ENCODE results near the gene MYL3. TPM values are rescaled to one million over a fixed set of nuclear protein-coding genes. Genes with fewer than 3 reads are reported as not detected.

MYL3 gene
- polyA plus RNA-seq, 1 donor: 6.7 TPM

DNA sequence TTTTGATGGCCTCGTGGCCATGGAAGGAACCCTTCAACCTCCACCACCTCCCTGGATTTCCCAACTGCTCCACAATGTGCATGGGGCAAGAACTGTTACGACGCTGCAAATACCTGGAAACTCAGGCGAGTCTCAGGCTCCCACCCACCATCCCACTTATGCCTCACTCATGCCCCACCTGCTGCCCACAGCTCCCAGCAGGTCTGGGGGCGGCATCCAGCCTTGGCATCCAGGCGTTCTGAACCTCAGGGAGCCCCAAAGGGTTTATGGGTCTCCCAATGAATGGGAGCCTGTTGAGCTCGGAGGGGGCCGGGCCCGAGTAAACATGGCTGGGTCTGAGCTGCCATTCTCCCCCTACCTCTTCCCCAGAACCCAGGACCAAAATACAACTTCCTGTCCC, 12.3 kb upstream of the MYL3 start:
- no peak for DNase-seq
- Histone ChIP-seq H3K9me3 (ENCODE audit: control insufficient read depth, low read depth, low read length) (no peaks in the 10 kb centered on the region), H3K4me3 (ENCODE audit: low read length) (no peak overlapping the region), H3K27ac (ENCODE audit: low read length) (peak overlapping the region; percentile 100), H3K27me3 (ENCODE audit: control insufficient read depth, insufficient read depth, low read length) (no peaks in the 10 kb centered on the region), H3K4me1 (ENCODE audit: control insufficient read depth, insufficient read depth, low read length) (peaks cover 66% of the 10 kb centered on the region), H3K36me3 (ENCODE audit: control insufficient read depth, insufficient read depth, low read length) (no peaks in the 10 kb centered on the region)
- no CpG with 5 or more reads among the region's 9 CpGs for WGBS (ENCODE audit: insufficient coverage, low lambda C conversion rate)

- no peak for DNase-seq
- Histone ChIP-seq H3K9me3 (ENCODE audit: control insufficient read depth, low read depth, low read length) (no peaks in the 10 kb centered on the region), H3K4me1 (ENCODE audit: control insufficient read depth, insufficient read depth, low read length) (peaks cover 58% of the 10 kb centered on the region), H3K27me3 (ENCODE audit: control insufficient read depth, insufficient read depth, low read length) (no peaks in the 10 kb centered on the region), H3K4me3 (ENCODE audit: low read length) (no peak overlapping the region), H3K36me3 (ENCODE audit: control insufficient read depth, insufficient read depth, low read length) (no peaks in the 10 kb centered on the region), H3K27ac (ENCODE audit: low read length) (peak overlapping the region; percentile 6)
- WGBS (ENCODE audit: insufficient coverage, low lambda C conversion rate): no CpG with 5 or more reads among the region's 18 CpGs
These were observed 11.2 kb upstream of the MYL3 start for GRCh38 chr3:46874430-46874829.

DNA sequence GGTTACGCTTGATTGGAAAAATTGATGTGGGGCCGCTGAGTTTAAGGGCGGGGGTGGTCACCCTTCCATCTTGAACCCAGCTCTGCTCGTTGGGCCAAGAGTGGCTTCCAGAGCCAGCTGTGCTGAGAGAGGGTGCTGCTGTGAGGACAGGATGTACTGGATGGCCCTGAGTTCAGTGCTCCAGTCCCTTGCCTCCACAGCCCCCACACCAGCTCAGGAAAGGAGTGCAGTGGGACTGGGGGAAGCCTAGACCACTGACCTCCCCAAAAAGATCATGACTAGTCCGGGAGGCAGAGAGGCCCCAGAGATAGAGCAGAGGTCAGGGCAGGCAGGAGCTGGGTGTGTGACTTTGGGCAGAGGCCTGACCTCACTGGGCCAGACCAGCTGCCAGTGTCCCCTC, 10.3 kb upstream of the MYL3 start:
- Histone ChIP-seq H3K4me1 (ENCODE audit: control insufficient read depth, insufficient read depth, low read length) (peaks cover 49% of the 10 kb centered on the region), H3K4me3 (ENCODE audit: low read length) (no peak overlapping the region), H3K36me3 (ENCODE audit: control insufficient read depth, insufficient read depth, low read length) (no peaks in the 10 kb centered on the region), H3K27ac (ENCODE audit: low read length) (no peak overlapping the region), H3K27me3 (ENCODE audit: control insufficient read depth, insufficient read depth, low read length) (no peaks in the 10 kb centered on the region), H3K9me3 (ENCODE audit: control insufficient read depth, low read depth, low read length) (no peaks in the 10 kb centered on the region)
- WGBS (ENCODE audit: insufficient coverage, low lambda C conversion rate): no CpG with 5 or more reads among the region's 5 CpGs
- DNase-seq: no peak

DNA sequence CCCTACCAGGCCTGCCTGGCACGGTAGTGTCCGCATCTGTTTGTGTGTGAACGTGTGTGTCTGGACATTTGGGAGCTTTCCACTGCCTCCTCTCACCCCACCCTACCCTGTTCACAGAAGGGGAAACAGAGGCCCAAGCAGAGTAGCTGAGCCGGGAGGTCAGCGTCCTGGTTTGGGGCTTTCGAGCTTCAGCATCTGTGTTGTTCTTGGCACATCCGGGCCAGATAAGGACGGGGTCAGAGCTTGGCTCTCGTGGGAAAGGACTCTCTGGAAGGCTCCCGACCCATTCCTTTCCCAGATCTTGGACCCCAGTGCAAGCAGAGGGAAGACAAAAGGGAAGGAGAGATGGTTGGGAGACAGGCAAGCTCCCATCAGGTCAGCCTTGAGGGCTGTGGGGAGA, 8.0 kb upstream of the MYL3 start:
- no CpG with 5 or more reads among the region's 10 CpGs for WGBS (ENCODE audit: insufficient coverage, low lambda C conversion rate)
- H3K36me3 ChIP-seq (ENCODE audit: control insufficient read depth, insufficient read depth, low read length): no peaks in the 10 kb centered on the region
- H3K9me3 ChIP-seq (ENCODE audit: control insufficient read depth, low read depth, low read length): no peaks in the 10 kb centered on the region
- peaks cover 38% of the 10 kb centered on the region for H3K4me1 ChIP-seq (ENCODE audit: control insufficient read depth, insufficient read depth, low read length)
- no peak overlapping the region for H3K27ac ChIP-seq (ENCODE audit: low read length)
- no peak for DNase-seq
- no peak overlapping the region for H3K4me3 ChIP-seq (ENCODE audit: low read length)
- no peaks in the 10 kb centered on the region for H3K27me3 ChIP-seq (ENCODE audit: control insufficient read depth, insufficient read depth, low read length)

DNA sequence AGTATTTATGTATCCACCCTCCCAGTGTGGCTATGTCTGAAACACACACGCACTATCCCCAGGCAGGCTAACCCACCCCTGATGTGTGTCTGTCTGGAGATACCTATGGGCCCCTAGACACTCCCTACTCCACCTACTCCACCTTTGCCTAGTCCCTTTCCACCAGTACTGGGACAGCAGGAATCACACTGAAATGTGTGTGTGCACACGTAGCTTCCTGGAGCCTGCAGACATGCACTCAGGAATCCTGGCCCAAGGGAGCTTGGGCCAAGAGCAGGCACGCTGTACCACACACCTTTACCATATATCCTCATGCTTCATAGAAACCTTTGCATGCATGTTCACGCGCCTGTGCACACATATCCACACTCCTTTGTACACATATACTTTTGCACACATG, 7.4 kb upstream of the MYL3 start:
- DNase-seq: no peak
- Histone ChIP-seq H3K4me1 (ENCODE audit: control insufficient read depth, insufficient read depth, low read length) (peaks cover 32% of the 10 kb centered on the region), H3K36me3 (ENCODE audit: control insufficient read depth, insufficient read depth, low read length) (no peaks in the 10 kb centered on the region), H3K9me3 (ENCODE audit: control insufficient read depth, low read depth, low read length) (no peaks in the 10 kb centered on the region), H3K27ac (ENCODE audit: low read length) (no peak overlapping the region), H3K27me3 (ENCODE audit: control insufficient read depth, insufficient read depth, low read length) (no peaks in the 10 kb centered on the region), H3K4me3 (ENCODE audit: low read length) (no peak overlapping the region)
- WGBS (ENCODE audit: insufficient coverage, low lambda C conversion rate): no CpG with 5 or more reads among the region's 5 CpGs

- WGBS (ENCODE audit: insufficient coverage, low lambda C conversion rate): no CpG with 5 or more reads among the region's 10 CpGs
These were observed 6.2 kb upstream of the MYL3 start for GRCh38 chr3:46869440-46869839.

DNA sequence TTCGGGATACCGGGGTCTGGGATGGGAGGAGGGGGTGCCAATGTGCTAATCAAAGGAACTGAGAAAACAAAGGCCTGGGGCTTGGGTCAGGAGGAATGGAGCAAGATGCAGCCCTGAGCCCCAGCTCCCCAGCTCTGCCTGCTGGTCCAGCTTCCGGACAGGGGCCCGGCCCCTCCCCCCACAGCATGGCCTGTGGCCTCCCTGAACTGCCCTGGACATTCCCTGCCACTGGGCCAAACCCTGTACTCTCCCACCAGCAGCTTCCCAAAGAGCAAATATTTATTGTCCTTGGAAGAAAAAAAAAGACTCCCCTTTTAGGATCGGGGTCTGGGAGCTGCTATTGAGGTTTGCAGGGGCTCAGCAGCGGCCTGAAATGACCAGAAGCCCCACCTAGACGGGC, 5.7 kb upstream of the MYL3 start:
- Histone ChIP-seq H3K4me3 (ENCODE audit: low read length) (no peak overlapping the region), H3K36me3 (ENCODE audit: control insufficient read depth, insufficient read depth, low read length) (no peaks in the 10 kb centered on the region), H3K27ac (ENCODE audit: low read length) (no peak overlapping the region), H3K9me3 (ENCODE audit: control insufficient read depth, low read depth, low read length) (no peaks in the 10 kb centered on the region), H3K27me3 (ENCODE audit: control insufficient read depth, insufficient read depth, low read length) (no peaks in the 10 kb centered on the region), H3K4me1 (ENCODE audit: control insufficient read depth, insufficient read depth, low read length) (peaks cover 34% of the 10 kb centered on the region)
- WGBS (ENCODE audit: insufficient coverage, low lambda C conversion rate): no CpG with 5 or more reads among the region's 7 CpGs
- DNase-seq: no peak

More at GRCh38 chr3:46869440-46869839, 6.2 kb upstream of the MYL3 start:
- H3K9me3 ChIP-seq (ENCODE audit: control insufficient read depth, low read depth, low read length): no peaks in the 10 kb centered on the region
- H3K36me3 ChIP-seq (ENCODE audit: control insufficient read depth, insufficient read depth, low read length): no peaks in the 10 kb centered on the region
- DNase-seq: no peak
- H3K27me3 ChIP-seq (ENCODE audit: control insufficient read depth, insufficient read depth, low read length): no peaks in the 10 kb centered on the region
- H3K4me3 ChIP-seq (ENCODE audit: low read length): no peak overlapping the region
- peaks cover 30% of the 10 kb centered on the region for H3K4me1 ChIP-seq (ENCODE audit: control insufficient read depth, insufficient read depth, low read length)
- no peak overlapping the region for H3K27ac ChIP-seq (ENCODE audit: low read length)

- no peak overlapping the region for H3K27ac ChIP-seq (ENCODE audit: low read length)
- no peaks in the 10 kb centered on the region for H3K36me3 ChIP-seq (ENCODE audit: control insufficient read depth, insufficient read depth, low read length)
- H3K9me3 ChIP-seq (ENCODE audit: control insufficient read depth, low read depth, low read length): no peaks in the 10 kb centered on the region
- no peak overlapping the region for H3K4me3 ChIP-seq (ENCODE audit: low read length)
- H3K27me3 ChIP-seq (ENCODE audit: control insufficient read depth, insufficient read depth, low read length): no peaks in the 10 kb centered on the region
- no peak for DNase-seq
- peaks cover 36% of the 10 kb centered on the region for H3K4me1 ChIP-seq (ENCODE audit: control insufficient read depth, insufficient read depth, low read length)
- no CpG with 5 or more reads among the region's 8 CpGs for WGBS (ENCODE audit: insufficient coverage, low lambda C conversion rate)
These were observed 5.0 kb upstream of the MYL3 start for GRCh38 chr3:46868287-46868686.

- WGBS (ENCODE audit: insufficient coverage, low lambda C conversion rate): no CpG with 5 or more reads among the region's 15 CpGs
- no peak overlapping the region for H3K27ac ChIP-seq (ENCODE audit: low read length)
- no peak overlapping the region for H3K4me3 ChIP-seq (ENCODE audit: low read length)
- no peaks in the 10 kb centered on the region for H3K27me3 ChIP-seq (ENCODE audit: control insufficient read depth, insufficient read depth, low read length)
- peaks cover 44% of the 10 kb centered on the region for H3K4me1 ChIP-seq (ENCODE audit: control insufficient read depth, insufficient read depth, low read length)
- no peaks in the 10 kb centered on the region for H3K36me3 ChIP-seq (ENCODE audit: control insufficient read depth, insufficient read depth, low read length)
- no peaks in the 10 kb centered on the region for H3K9me3 ChIP-seq (ENCODE audit: control insufficient read depth, low read depth, low read length)
- no peak for DNase-seq
These were observed 4.3 kb upstream of the MYL3 start for GRCh38 chr3:46867550-46867898.

GRCh38 chr3:46866720-46867549, 3.7 kb upstream of the MYL3 start:
- WGBS (ENCODE audit: insufficient coverage, low lambda C conversion rate): no CpG with 5 or more reads among the region's 15 CpGs
- Histone ChIP-seq H3K27me3 (ENCODE audit: control insufficient read depth, insufficient read depth, low read length) (no peaks in the 10 kb centered on the region), H3K27ac (ENCODE audit: low read length) (no peak overlapping the region), H3K9me3 (ENCODE audit: control insufficient read depth, low read depth, low read length) (no peaks in the 10 kb centered on the region), H3K4me3 (ENCODE audit: low read length) (no peak overlapping the region), H3K4me1 (ENCODE audit: control insufficient read depth, insufficient read depth, low read length) (peaks cover 50% of the 10 kb centered on the region), H3K36me3 (ENCODE audit: control insufficient read depth, insufficient read depth, low read length) (no peaks in the 10 kb centered on the region)
- no peak for DNase-seq

DNA sequence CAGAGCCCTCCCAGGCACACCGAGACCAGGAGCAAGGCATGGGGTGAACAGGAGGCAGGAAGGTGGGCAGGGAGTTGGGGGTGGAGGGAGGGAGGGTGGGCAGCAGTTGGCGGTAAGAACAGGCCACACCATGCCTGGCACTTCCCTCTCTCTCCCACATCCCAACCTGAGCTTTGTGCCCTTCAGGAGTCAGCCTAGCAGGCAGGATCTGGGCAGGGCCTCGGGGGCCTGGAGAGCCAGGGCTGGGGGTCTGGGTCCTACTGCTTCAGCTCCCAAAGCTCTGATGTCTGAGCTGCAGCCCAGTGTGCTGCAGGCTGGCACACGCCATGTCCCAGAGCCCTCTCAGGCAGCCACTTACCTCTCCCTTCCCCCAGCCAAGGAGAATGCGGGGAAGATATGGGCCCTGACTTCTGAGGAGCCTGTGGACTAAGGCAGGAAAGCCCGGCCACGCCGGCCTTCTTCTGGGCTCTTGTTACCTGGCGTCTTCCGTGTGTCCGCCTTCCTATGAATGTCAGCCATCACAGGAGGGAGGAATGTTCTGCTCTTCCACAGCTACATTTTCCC, 2.9 kb upstream of the MYL3 start:
- Histone ChIP-seq H3K4me1 (ENCODE audit: control insufficient read depth, insufficient read depth, low read length) (peaks cover 58% of the 10 kb centered on the region), H3K4me3 (ENCODE audit: low read length) (no peak overlapping the region), H3K27ac (ENCODE audit: low read length) (no peak overlapping the region), H3K36me3 (ENCODE audit: control insufficient read depth, insufficient read depth, low read length) (no peaks in the 10 kb centered on the region), H3K27me3 (ENCODE audit: control insufficient read depth, insufficient read depth, low read length) (no peaks in the 10 kb centered on the region), H3K9me3 (ENCODE audit: control insufficient read depth, low read depth, low read length) (no peaks in the 10 kb centered on the region)
- no peak for DNase-seq
- no CpG with 5 or more reads among the region's 11 CpGs for WGBS (ENCODE audit: insufficient coverage, low lambda C conversion rate)

Measured in large intestine (tissue), 3 donors.